ENCODE data around the gene NCAM1. TPM values are rescaled to one million over a fixed set of nuclear protein-coding genes. Genes with fewer than 3 reads are reported as not detected.

NCAM1 gene
- total and polyA plus RNA-seq, 9 of the 15 experiments (the other 6 are each of a cell fraction or from before 2014, with no cell fraction given), result 0.09 to 0.23 TPM; not detected in 7

- FAIRE-seq, result no peak
Observed at GRCh38 chr11:113015098-113015455, 53.9 kb downstream of the NCAM1 start.

GRCh38 chr11:113016905-113017304, 55.7 kb downstream of the NCAM1 start:
- no peak overlapping the region for H3K4me3 ChIP-seq
- 3% methylated on average over 4 of the region's 4 CpGs for WGBS (ENCODE audit: insufficient coverage, low coverage, missing lambda C conversion rate)
- POLR2A ChIA-PET, result no interaction called here
- no peaks in the 10 kb centered on the region for H3K4me1 ChIP-seq (replicated peaks in 1 of 2; ENCODE audit: control insufficient read depth in 2 of 2, insufficient read depth in 2 of 2, low read length in 2 of 2)
- in situ Hi-C loops (cut with MboI) (no loop called here), intact Hi-C loops (cut with micrococcal nuclease) (no loop called here)
- no peaks in the 10 kb centered on the region for H4K20me1 ChIP-seq (replicated peaks; ENCODE audit: control insufficient read depth, insufficient read depth, low read length)
- H3K9me1 ChIP-seq (ENCODE audit: control insufficient read depth, insufficient read depth, low read length), result no peaks in the 10 kb centered on the region
- H3K9me3 ChIP-seq (replicated peaks; ENCODE audit: control insufficient read depth, insufficient read depth, low read depth, low read length), result no peaks in the 10 kb centered on the region
- BruUV-seq (replicated peaks), result no TSS peak
- no peak overlapping the region for H2AFZ ChIP-seq (ENCODE audit: low read depth, low read length)
- ATAC-seq, result no peak
- no peaks in the 10 kb centered on the region for H3K36me3 ChIP-seq (ENCODE audit: control insufficient read depth, insufficient read depth, low read length)
- no peak for DNase-seq (ENCODE audit: extremely low read depth in 1 of 4, low spot score in 3 of 4)
- H3K9ac ChIP-seq (ENCODE audit: insufficient read depth in 1 of 2, low read depth in 2 of 2, low read length in 2 of 2), result no peak overlapping the region
- no peaks in the 10 kb centered on the region for H3K79me2 ChIP-seq (ENCODE audit: control insufficient read depth, insufficient read depth, low read length)
- H3K27ac ChIP-seq (ENCODE audit: extremely low read depth, low read depth, low read length), result no peak overlapping the region
- CTCF ChIA-PET (ENCODE audit: low intra/inter-chr PET ratio), result no interaction called here
- no peak overlapping the region for H3K4me2 ChIP-seq (ENCODE audit: insufficient read depth, low read length)
- no peak for TF ChIP-seq SUPT5H (IDR thresholded peaks at IDR 0.05)
- TF ChIP-seq ZNF134 (CRISPR knock-in tag; conservative IDR thresholded peaks at IDR 0.05), result no peak
- TF ChIP-seq KLF13 (tag; IDR thresholded peaks at IDR 0.05; ENCODE audit: borderline replicate concordance, low read depth), result no peak
- no peak for TF ChIP-seq GABPB2 (CRISPR knock-in tag; conservative IDR thresholded peaks at IDR 0.05)
- TF ChIP-seq NR2F6 (CRISPR knock-in tag; IDR thresholded peaks at IDR 0.05), result no peak
- FAIRE-seq, result no peak
- no peaks in the 10 kb centered on the region for H3K27me3 ChIP-seq (ENCODE audit: control insufficient read depth in 2 of 2, insufficient read depth in 2 of 2, low read length in 2 of 2)

More at GRCh38 chr11:113015098-113015455, 53.9 kb downstream of the NCAM1 start:
- no peaks in the 10 kb centered on the region for H3K9me3 ChIP-seq (replicated peaks; ENCODE audit: control insufficient read depth, insufficient read depth, low read depth, low read length)
- no peaks in the 10 kb centered on the region for H3K9me1 ChIP-seq (ENCODE audit: control insufficient read depth, insufficient read depth, low read length)
- intact Hi-C loops (cut with micrococcal nuclease), result no loop called here
- no peak overlapping the region for H3K27ac ChIP-seq (ENCODE audit: extremely low read depth, low read depth, low read length)
- no peaks in the 10 kb centered on the region for H3K4me1 ChIP-seq (replicated peaks in 1 of 2; ENCODE audit: control insufficient read depth in 2 of 2, insufficient read depth in 2 of 2, low read length in 2 of 2)
- ChIA-PET CTCF (ENCODE audit: low intra/inter-chr PET ratio) (no interaction called here), POLR2A (no interaction called here)
- no peaks in the 10 kb centered on the region for H4K20me1 ChIP-seq (replicated peaks; ENCODE audit: control insufficient read depth, insufficient read depth, low read length)
- in situ Hi-C loops (cut with MboI), result no loop called here
- H3K4me3 ChIP-seq, result no peak overlapping the region
- no peak overlapping the region for H3K4me2 ChIP-seq (ENCODE audit: insufficient read depth, low read length)
- H3K9ac ChIP-seq (ENCODE audit: insufficient read depth in 1 of 2, low read depth in 2 of 2, low read length in 2 of 2), result no peak overlapping the region
- no peaks in the 10 kb centered on the region for H3K27me3 ChIP-seq (ENCODE audit: control insufficient read depth in 2 of 2, insufficient read depth in 2 of 2, low read length in 2 of 2)
- H2AFZ ChIP-seq (ENCODE audit: low read depth, low read length), result no peak overlapping the region
- no peaks in the 10 kb centered on the region for H3K79me2 ChIP-seq (ENCODE audit: control insufficient read depth, insufficient read depth, low read length)
- no TSS peak for BruUV-seq (replicated peaks)
- H3K36me3 ChIP-seq (ENCODE audit: control insufficient read depth, insufficient read depth, low read length), result no peaks in the 10 kb centered on the region
- TF ChIP-seq GABPB2 (CRISPR knock-in tag; conservative IDR thresholded peaks at IDR 0.05), result no peak
- no peak for TF ChIP-seq SNAPC5 (CRISPR knock-in tag; IDR thresholded peaks at IDR 0.05)
- TF ChIP-seq BRD9 (IDR thresholded peaks at IDR 0.05; ENCODE audit: low read depth, partially characterized antibody), result no peak
- TF ChIP-seq ZNF263 (CRISPR knock-in tag; IDR thresholded peaks at IDR 0.05; ENCODE audit: borderline replicate concordance), result no peak
- no peak for TF ChIP-seq FOSL1 (tag; conservative IDR thresholded peaks at IDR 0.05)
- DNase-seq (ENCODE audit: extremely low read depth in 1 of 4, low spot score in 3 of 4) (no peak), ATAC-seq (no peak)

All from K562 (cell line).